ENCODE measurements around the gene COPS9.

The COPS9 gene

GRCh38 chr2:240165661-240166060 is 29.6 kb upstream of the COPS9 start:
- no peak for DNase-seq

- DNase-seq = no peak
Measured at GRCh38 chr2:240165034-240165433, 28.9 kb upstream of the COPS9 start.

GRCh38 chr2:240164586-240164985 is 28.5 kb upstream of the COPS9 start:
- no peak for DNase-seq

GRCh38 chr2:240163844-240164574 is 27.9 kb upstream of the COPS9 start:
- DNase-seq = no peak

GRCh38 chr2:240162939-240163714 is 27.0 kb upstream of the COPS9 start:
- no peak for DNase-seq

GRCh38 chr2:240162531-240162930 is 26.4 kb upstream of the COPS9 start:
- no peak for DNase-seq

GRCh38 chr2:240162032-240162431 is 25.9 kb upstream of the COPS9 start:
- no peak for DNase-seq

GRCh38 chr2:240161087-240161750 is 25.1 kb upstream of the COPS9 start:
- no peak for DNase-seq

GRCh38 chr2:240160291-240161086 is 24.4 kb upstream of the COPS9 start:
- DNase-seq = no peak

GRCh38 chr2:240159251-240159839 is 23.2 kb upstream of the COPS9 start:
- no peak for DNase-seq

- DNase-seq = no peak
Measured at GRCh38 chr2:240157147-240157470, 21.0 kb upstream of the COPS9 start.

GRCh38 chr2:240156435-240157146 is 20.5 kb upstream of the COPS9 start:
- peak; percentile 62 to 83 for DNase-seq

- DNase-seq = no peak
Measured at GRCh38 chr2:240155745-240156390, 19.8 kb upstream of the COPS9 start.

- DNase-seq = no peak
Measured at GRCh38 chr2:240155048-240155744, 19.1 kb upstream of the COPS9 start.

GRCh38 chr2:240154606-240155005 is 18.5 kb upstream of the COPS9 start:
- DNase-seq = no peak

- DNase-seq = no peak
Measured at GRCh38 chr2:240153418-240153817, 17.3 kb upstream of the COPS9 start.

- no peak for DNase-seq
Measured at GRCh38 chr2:240151477-240152031, 15.4 kb upstream of the COPS9 start.

GRCh38 chr2:240149943-240150784 is 14.1 kb upstream of the COPS9 start:
- peak in 1 of 2 experiments; percentile 77 for DNase-seq

- DNase-seq = no peak
Measured at GRCh38 chr2:240147911-240148587, 11.9 kb upstream of the COPS9 start.

All from NCI-H526 (cell line).